ENCODE results near the gene PSMA8.
A peak's percentile ranks its signal among the peaks of the same experiment; 100 is the strongest.
"Not testable (repeated sequence)": the region's sequence is repeated elsewhere in the genome, so short reads cannot be mapped to it uniquely, and the experiment has no call there.

PSMA8 gene

GRCh38 chr18:26133652-26134051 is at the start of gene PSMA8:
TSS of gene PSMA8 (plus strand) at chr18:26133869. CDS start at chr18:26133966, 97 bp downstream.
- no peak for DNase-seq (ENCODE audit: low read depth in 2 of 2)

- DNase-seq (ENCODE audit: low read depth in 2 of 2) = no peak
Measured at GRCh38 chr18:26085056-26085455, 48.6 kb upstream of the PSMA8 start.

- no peak for DNase-seq (ENCODE audit: low read depth in 2 of 2)
Measured at GRCh38 chr18:26086959-26087358, 46.7 kb upstream of the PSMA8 start.

GRCh38 chr18:26088487-26088886 is 45.2 kb upstream of the PSMA8 start:
- no peak for DNase-seq (ENCODE audit: low read depth in 2 of 2)

GRCh38 chr18:26089293-26090129 is 44.2 kb upstream of the PSMA8 start:
- no peak for DNase-seq (ENCODE audit: low read depth in 2 of 2)

GRCh38 chr18:26090130-26091046 is 43.3 kb upstream of the PSMA8 start, which contains the start of gene SS18:
TSS of gene SS18 (minus strand) at chr18:26090613. CDS start at chr18:26090569, 44 bp downstream.
- DNase-seq (ENCODE audit: low read depth in 2 of 2) = peak; percentile 91

- DNase-seq (ENCODE audit: low read depth in 2 of 2) = no peak
Measured at GRCh38 chr18:26091047-26091630, 42.5 kb upstream of the PSMA8 start.

- DNase-seq (ENCODE audit: low read depth in 2 of 2) = no peak
Measured at GRCh38 chr18:26096852-26097251, 36.8 kb upstream of the PSMA8 start.

- DNase-seq (ENCODE audit: low read depth in 2 of 2) = no peak
Measured at GRCh38 chr18:26097563-26097962, 36.1 kb upstream of the PSMA8 start.

GRCh38 chr18:26103579-26103978 is 30.1 kb upstream of the PSMA8 start:
- no peak for DNase-seq (ENCODE audit: low read depth in 2 of 2)

GRCh38 chr18:26104035-26104434 is 29.6 kb upstream of the PSMA8 start:
- no peak for DNase-seq (ENCODE audit: low read depth in 2 of 2)

- no peak for DNase-seq (ENCODE audit: low read depth in 2 of 2)
Measured at GRCh38 chr18:26119246-26119645, 14.4 kb upstream of the PSMA8 start.

- DNase-seq (ENCODE audit: low read depth in 2 of 2) = no peak
Measured at GRCh38 chr18:26121476-26121875, 12.2 kb upstream of the PSMA8 start.

GRCh38 chr18:26121994-26122393 is 11.7 kb upstream of the PSMA8 start:
- not testable (repeated sequence) for DNase-seq (ENCODE audit: low read depth in 2 of 2)

- DNase-seq (ENCODE audit: low read depth in 2 of 2) = no peak
Measured at GRCh38 chr18:26127786-26128185, 5.9 kb upstream of the PSMA8 start.

GRCh38 chr18:26128192-26128591 is 5.5 kb upstream of the PSMA8 start:
- not testable (repeated sequence) for DNase-seq (ENCODE audit: low read depth in 2 of 2)

GRCh38 chr18:26134107-26134506 is 438 bp downstream of the PSMA8 start:
- no peak for DNase-seq (ENCODE audit: low read depth in 2 of 2)

GRCh38 chr18:26135548-26135947 is 1.9 kb downstream of the PSMA8 start:
- no peak for DNase-seq (ENCODE audit: low read depth in 2 of 2)

GRCh38 chr18:26157326-26157725 is 23.7 kb downstream of the PSMA8 start:
- DNase-seq (ENCODE audit: low read depth in 2 of 2) = no peak

- DNase-seq (ENCODE audit: low read depth in 2 of 2) = no peak
Measured at GRCh38 chr18:26159353-26159752, 25.7 kb downstream of the PSMA8 start.

- DNase-seq (ENCODE audit: low read depth in 2 of 2) = no peak
Measured at GRCh38 chr18:26164571-26164970, 30.9 kb downstream of the PSMA8 start.

- DNase-seq (ENCODE audit: low read depth in 2 of 2) = not testable (repeated sequence)
Measured at GRCh38 chr18:26167592-26167991, 33.9 kb downstream of the PSMA8 start.
